Thyroid gland (tissue), 4 donors: ENCODE data around the gene FDXACB1.

Experiments used
- CTCF ChIP-seq, 6 experiments: fragments of 200-600 bp in 3 of 6; fragments of 450-650 bp in 3 of 6; sonication (generic) in 3 of 6; IDR thresholded peaks; one replicate each; pipeline ENCODE4 v1.5.1; 2016 to 2019; ENCODE audit warnings: antibody characterized with exemption in 6 of 6, mild to moderate bottlenecking in 2 of 6, inconsistent platforms in 1 of 6, moderate library complexity in 1 of 6
- POLR2A ChIP-seq, 2 donors: fragments of 450-650 bp; IDR thresholded peaks; one replicate each; pipeline ENCODE4 v1.6.1; 2017; ENCODE audit warnings: antibody characterized with exemption in 2 of 2, mild to moderate bottlenecking in 2 of 2, moderate library complexity in 1 of 2

DNA sequence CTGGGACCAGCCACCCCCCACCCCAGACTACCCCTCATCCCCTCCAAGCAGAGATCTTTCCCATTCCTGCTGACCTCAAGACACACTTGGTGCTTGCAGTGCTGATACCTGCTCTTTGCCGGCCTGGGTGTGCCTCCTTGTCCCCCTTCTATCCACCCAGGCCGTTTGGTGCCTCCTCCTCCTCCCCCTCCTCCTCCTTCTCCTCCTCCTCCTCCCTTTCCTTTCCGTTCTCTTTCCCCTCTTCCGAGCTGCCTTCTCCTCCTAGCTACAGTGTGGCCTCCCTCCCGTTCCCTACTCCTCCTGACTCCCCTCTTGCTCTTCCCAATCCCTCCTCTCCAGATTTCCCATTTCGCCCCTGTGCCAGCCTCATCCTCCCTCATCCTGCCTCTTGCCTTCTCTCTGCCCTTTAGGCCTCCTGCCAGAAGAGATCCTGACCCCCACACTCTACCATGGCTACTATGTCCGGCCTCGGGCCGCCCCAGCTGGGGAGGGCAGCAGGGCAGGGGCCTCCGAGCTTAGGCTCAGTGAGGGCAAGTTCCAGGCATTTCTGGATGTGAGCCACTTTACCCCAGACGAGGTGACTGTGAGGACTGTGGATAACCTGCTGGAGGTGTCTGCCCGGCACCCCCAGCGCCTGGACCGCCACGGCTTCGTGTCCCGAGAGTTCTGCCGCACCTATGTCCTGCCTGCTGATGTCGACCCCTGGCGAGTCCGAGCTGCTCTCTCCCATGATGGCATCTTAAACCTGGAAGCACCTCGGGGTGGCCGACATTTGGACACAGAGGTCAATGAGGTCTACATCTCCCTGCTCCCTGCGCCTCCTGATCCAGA is 34.3 kb upstream of the FDXACB1 start:
- TF ChIP-seq POLR2A (IDR thresholded peaks at IDR 0.05) (no peak), CTCF (IDR thresholded peaks at IDR 0.05) (no peak)
